ENCODE results near the gene GABBR2. TPM values are rescaled to one million over a fixed set of nuclear protein-coding genes. Genes with fewer than 3 reads are reported as not detected.

Gene GABBR2
- total and polyA plus RNA-seq, 2 experiments from 2014 or later, result 0.89 to 1.3 TPM

DNA sequence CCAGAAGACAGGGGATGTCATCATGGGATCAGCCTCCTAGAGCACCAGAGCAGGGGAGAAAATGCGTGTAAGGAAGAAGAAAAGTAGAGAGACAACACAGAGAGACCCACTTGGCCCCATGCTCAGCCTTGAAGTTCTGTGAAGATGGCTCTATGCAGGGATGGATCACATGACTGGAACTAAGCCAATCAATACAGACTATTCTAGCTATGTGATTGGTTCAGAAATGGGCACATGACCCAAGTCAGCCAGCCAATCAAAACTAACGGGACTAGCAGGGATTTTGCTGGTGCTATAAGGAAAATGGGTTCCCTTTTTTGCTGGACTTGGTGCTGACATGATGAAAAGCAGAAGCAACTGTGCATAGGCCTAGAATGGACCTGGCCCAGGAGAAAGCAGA lies 280.3 kb downstream of the GABBR2 start (continued):
- TF ChIP-seq, protein P1, sequence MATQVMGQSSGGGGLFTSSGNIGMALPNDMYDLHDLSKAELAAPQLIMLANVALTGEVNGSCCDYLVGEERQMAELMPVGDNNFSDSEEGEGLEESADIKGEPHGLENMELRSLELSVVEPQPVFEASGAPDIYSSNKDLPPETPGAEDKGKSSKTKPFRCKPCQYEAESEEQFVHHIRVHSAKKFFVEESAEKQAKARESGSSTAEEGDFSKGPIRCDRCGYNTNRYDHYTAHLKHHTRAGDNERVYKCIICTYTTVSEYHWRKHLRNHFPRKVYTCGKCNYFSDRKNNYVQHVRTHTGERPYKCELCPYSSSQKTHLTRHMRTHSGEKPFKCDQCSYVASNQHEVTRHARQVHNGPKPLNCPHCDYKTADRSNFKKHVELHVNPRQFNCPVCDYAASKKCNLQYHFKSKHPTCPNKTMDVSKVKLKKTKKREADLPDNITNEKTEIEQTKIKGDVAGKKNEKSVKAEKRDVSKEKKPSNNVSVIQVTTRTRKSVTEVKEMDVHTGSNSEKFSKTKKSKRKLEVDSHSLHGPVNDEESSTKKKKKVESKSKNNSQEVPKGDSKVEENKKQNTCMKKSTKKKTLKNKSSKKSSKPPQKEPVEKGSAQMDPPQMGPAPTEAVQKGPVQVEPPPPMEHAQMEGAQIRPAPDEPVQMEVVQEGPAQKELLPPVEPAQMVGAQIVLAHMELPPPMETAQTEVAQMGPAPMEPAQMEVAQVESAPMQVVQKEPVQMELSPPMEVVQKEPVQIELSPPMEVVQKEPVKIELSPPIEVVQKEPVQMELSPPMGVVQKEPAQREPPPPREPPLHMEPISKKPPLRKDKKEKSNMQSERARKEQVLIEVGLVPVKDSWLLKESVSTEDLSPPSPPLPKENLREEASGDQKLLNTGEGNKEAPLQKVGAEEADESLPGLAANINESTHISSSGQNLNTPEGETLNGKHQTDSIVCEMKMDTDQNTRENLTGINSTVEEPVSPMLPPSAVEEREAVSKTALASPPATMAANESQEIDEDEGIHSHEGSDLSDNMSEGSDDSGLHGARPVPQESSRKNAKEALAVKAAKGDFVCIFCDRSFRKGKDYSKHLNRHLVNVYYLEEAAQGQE (IDR thresholded peaks at IDR 0.05; ENCODE audit: unreplicated experiment), result no peak

DNA sequence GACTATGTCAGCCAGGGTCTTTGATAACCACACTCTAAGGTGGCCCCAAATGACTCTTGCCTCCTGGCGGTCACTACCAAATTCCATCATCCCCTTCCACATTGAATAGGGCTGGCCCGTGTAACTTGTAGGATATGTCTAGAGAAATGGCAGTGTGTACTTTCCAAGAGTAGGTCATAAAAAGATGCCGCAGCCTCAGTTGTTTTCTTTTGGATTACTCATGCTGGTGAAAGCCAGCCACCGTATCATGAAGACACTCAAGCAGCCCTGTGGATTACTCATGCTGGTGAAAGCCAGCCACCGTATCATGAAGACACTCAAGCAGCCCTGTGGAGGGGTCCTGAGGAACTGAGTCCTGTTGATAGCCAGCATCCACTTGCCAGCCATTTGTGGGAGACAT lies 281.2 kb downstream of the GABBR2 start:
- H3K27ac ChIP-seq (ENCODE audit: low read depth), result no peak overlapping the region
- no peak for TF ChIP-seq NANOG (IDR thresholded peaks at IDR 0.05; ENCODE audit: borderline replicate concordance)
- TF ChIP-seq, protein P1 (IDR thresholded peaks at IDR 0.05; ENCODE audit: unreplicated experiment), result no peak
- TF ChIP-seq EZH2phosphoT487 (IDR thresholded peaks at IDR 0.05; ENCODE audit: unreplicated experiment), result no peak
- no peak for TF ChIP-seq ZNF114 (CRISPR knock-in tag; IDR thresholded peaks at IDR 0.05)
- TF ChIP-seq EZH2 (IDR thresholded peaks at IDR 0.05; ENCODE audit: low read depth, unreplicated experiment), result no peak
- TF ChIP-seq, protein P2, sequence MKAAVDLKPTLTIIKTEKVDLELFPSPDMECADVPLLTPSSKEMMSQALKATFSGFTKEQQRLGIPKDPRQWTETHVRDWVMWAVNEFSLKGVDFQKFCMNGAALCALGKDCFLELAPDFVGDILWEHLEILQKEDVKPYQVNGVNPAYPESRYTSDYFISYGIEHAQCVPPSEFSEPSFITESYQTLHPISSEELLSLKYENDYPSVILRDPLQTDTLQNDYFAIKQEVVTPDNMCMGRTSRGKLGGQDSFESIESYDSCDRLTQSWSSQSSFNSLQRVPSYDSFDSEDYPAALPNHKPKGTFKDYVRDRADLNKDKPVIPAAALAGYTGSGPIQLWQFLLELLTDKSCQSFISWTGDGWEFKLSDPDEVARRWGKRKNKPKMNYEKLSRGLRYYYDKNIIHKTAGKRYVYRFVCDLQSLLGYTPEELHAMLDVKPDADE (IDR thresholded peaks at IDR 0.05), result no peak
- TF ChIP-seq ZNF331 (CRISPR knock-in tag; IDR thresholded peaks at IDR 0.05; ENCODE audit: low read depth), result no peak
- no peak for TF ChIP-seq JUNB (IDR thresholded peaks at IDR 0.05; ENCODE audit: unreplicated experiment)
- TF ChIP-seq CREB1 (CRISPR knock-in tag; IDR thresholded peaks at IDR 0.05; ENCODE audit: low read depth), result no peak
- no peak for TF ChIP-seq STAT1 (IDR thresholded peaks at IDR 0.05; ENCODE audit: unreplicated experiment)
- TF ChIP-seq POLR2AphosphoS5 (IDR thresholded peaks at IDR 0.05; ENCODE audit: low read depth), result no peak
- TF ChIP-seq, protein P3, sequence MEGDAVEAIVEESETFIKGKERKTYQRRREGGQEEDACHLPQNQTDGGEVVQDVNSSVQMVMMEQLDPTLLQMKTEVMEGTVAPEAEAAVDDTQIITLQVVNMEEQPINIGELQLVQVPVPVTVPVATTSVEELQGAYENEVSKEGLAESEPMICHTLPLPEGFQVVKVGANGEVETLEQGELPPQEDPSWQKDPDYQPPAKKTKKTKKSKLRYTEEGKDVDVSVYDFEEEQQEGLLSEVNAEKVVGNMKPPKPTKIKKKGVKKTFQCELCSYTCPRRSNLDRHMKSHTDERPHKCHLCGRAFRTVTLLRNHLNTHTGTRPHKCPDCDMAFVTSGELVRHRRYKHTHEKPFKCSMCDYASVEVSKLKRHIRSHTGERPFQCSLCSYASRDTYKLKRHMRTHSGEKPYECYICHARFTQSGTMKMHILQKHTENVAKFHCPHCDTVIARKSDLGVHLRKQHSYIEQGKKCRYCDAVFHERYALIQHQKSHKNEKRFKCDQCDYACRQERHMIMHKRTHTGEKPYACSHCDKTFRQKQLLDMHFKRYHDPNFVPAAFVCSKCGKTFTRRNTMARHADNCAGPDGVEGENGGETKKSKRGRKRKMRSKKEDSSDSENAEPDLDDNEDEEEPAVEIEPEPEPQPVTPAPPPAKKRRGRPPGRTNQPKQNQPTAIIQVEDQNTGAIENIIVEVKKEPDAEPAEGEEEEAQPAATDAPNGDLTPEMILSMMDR (conservative IDR thresholded peaks at IDR 0.05; ENCODE audit: low read depth in 2 of 2), result no peak

More for the DNA sequence above, 281.2 kb downstream of the GABBR2 start:
- no peak overlapping the region for H3K4me2 ChIP-seq
- ATAC-seq (no peak), DNase-seq (ENCODE audit: low spot score) (no peak)
- H3F3A ChIP-seq (replicated peaks; ENCODE audit: low read depth), result no peaks in the 10 kb centered on the region
- no peaks in the 10 kb centered on the region for H3K36me3 Mint-ChIP-seq (ENCODE audit: low read depth)
- H3K4me3 ChIP-seq, result no peak overlapping the region
- H3K4me3 Mint-ChIP-seq, result no peak overlapping the region
- peaks cover 10% of the 10 kb centered on the region for H3K27me3 Mint-ChIP-seq (ENCODE audit: insufficient read depth, low read depth, poor library complexity)
- no peaks in the 10 kb centered on the region for H3K79me2 ChIP-seq (replicated peaks; ENCODE audit: insufficient read depth)
- H2AFZ ChIP-seq, result no peak overlapping the region
- H3K9me2 ChIP-seq (ENCODE audit: insufficient read depth), result peaks cover 17% of the 10 kb centered on the region; the same call in 1 of the 2 replicates
- no peak overlapping the region for H3K27ac Mint-ChIP-seq
- H4K20me1 ChIP-seq (replicated peaks; ENCODE audit: insufficient read depth), result no peaks in the 10 kb centered on the region
- H3K4me1 ChIP-seq (ENCODE audit: insufficient read depth), result no peaks in the 10 kb centered on the region
- no peaks in the 10 kb centered on the region for H3K4me1 Mint-ChIP-seq
- no peaks in the 10 kb centered on the region for H3K36me3 ChIP-seq (ENCODE audit: insufficient read depth)
- 0 out of 3 replicates have a peak, but pooled peaks cover 3% of the 10 kb centered on the region for H3K9me3 Mint-ChIP-seq
- no peaks in the 10 kb centered on the region for H3K27me3 ChIP-seq (ENCODE audit: insufficient read depth)

Data from GM23338 (cell line).